Urinary bladder (tissue), 4 donors: ENCODE results near the gene ACO2. TPM values are rescaled to one million over a fixed set of nuclear protein-coding genes. Genes with fewer than 3 reads are reported as not detected.

ENCODE experiments used
- DNase-seq: peaks from one replicate; pipeline ENCODE4 v3.0.0-alpha.2; 2015; ENCODE audit errors: extremely low spot score
- H3K27ac ChIP-seq: one replicate; pipeline ENCODE4 v1.5.1; 2013; ENCODE audit warnings: low read depth, mild to moderate bottlenecking, moderate library complexity
- H3K36me3 ChIP-seq: one replicate; pipeline ENCODE4 v1.6.1; 2013; ENCODE audit warnings: mild to moderate bottlenecking, moderate library complexity; ENCODE audit not compliant: insufficient read depth
- H3K4me1 ChIP-seq: one replicate; pipeline ENCODE4 v1.6.1; 2013; ENCODE audit warnings: mild to moderate bottlenecking, moderate library complexity; ENCODE audit not compliant: insufficient read depth
- H3K4me3 ChIP-seq: one replicate; pipeline ENCODE4 v1.5.1; 2013; ENCODE audit warnings: low read depth, low read length
- WGBS: extraction: QIAGEN DNeasy Blood & Tissue Kit; methylation state at CpG from one replicate; pipeline ENCODE4 v1.1.7; 2013; 5-methylcytosine and 5-hydroxymethylcytosine counted together
- polyA plus RNA-seq: library from polyadenylated mRNA; stranded (reverse); fragments of 200-250 nt; gene quantifications from one replicate; pipeline ENCODE4 v1.2.3, GENCODE V29; 2013
- total RNA-seq: library from RNA; depleted of rRNA; stranded (reverse); fragments of >200 nt; gene quantifications from one replicate; pipeline ENCODE4 v1.2.3, GENCODE V29; 2014
- donor health status: healthy with polysubstance abuse.
- donor health status: healthy.

The ACO2 gene
- total and polyA plus RNA-seq, 2 donors = 41.8 to 84.6 TPM

DNA sequence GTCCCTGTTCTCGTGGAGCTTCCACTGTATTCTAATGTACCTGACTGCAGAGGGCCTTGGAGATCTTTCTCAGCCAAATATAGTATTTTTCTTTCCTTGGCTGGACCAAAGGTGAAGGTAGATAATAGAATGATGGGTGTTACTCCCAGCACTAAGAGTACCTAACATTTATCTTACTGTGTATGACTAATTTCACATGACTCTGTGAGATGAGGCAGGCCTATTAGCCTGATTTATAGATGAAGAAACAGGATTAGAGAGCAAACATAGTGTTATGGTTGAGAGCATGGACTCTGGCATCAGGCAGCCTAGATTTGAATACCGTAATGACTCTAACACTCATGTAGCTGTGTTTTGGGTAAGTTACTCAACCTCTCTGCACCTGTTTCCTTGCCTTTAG is 2.7 kb downstream of the ACO2 start:
- DNase-seq = no peak
- H3K36me3 ChIP-seq = no peaks in the 10 kb centered on the region
- H3K4me1 ChIP-seq = peaks cover 3% of the 10 kb centered on the region
- 85% methylated on average over 2 of the region's 2 CpGs for WGBS
- no peak overlapping the region for H3K27ac ChIP-seq
- no peak overlapping the region for H3K4me3 ChIP-seq

DNA sequence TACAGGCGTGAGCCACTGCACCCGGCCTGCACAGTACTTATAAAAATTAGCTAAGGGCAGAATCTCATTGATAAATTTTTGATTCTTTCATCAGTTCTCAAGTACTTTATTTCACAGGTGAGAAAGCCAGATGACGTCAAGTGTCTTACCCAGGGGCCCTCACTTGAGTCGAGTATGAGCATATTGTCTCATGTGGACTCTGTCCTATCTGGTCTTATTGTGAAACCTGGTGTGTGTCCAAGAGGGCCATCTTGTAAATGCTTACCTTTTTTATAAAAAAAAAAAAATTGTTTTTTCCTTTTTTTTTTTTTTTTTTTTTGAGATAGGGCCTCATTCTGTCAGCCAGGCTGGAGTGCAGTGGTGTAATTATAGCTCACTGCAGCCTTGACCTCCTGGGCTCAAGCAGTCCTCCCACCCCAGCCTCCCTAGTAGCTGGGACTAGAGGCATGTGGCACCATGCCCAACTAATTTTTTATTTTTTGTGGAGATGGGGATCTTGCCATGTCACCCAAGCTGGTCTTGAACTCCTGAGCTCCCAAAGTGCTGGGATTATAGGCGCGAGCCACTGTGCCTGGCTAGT is 6.0 kb downstream of the ACO2 start:
- H3K27ac ChIP-seq = no peak overlapping the region
- WGBS = 95% methylated on average over 6 of the region's 6 CpGs
- no peaks in the 10 kb centered on the region for H3K36me3 ChIP-seq
- H3K4me3 ChIP-seq = no peak overlapping the region
- DNase-seq = no peak
- no peaks in the 10 kb centered on the region for H3K4me1 ChIP-seq

DNA sequence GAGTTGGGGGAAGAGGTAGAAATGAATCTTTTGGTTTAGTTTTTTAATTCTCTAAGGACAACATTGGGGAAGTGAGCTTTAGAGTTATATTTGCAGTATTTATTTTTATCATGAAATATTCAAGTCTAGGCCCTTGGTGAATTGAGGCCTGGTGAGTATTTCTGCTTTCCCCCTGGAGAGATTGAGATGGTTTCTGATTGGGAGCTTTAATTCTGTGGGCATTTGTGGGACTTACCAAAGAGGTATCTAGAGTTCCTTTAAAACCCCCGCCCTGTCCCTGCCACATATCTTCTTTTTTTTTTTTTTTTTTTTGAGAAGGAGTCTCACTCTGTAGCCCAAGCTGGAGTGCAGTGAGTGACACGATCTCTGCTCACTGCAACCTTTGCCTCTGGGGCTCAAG is 9.6 kb downstream of the ACO2 start:
- DNase-seq = no peak
- WGBS = 92% methylated on average over 2 of the region's 2 CpGs
- H3K27ac ChIP-seq = no peak overlapping the region
- H3K36me3 ChIP-seq = no peaks in the 10 kb centered on the region
- H3K4me1 ChIP-seq = no peaks in the 10 kb centered on the region
- H3K4me3 ChIP-seq = no peak overlapping the region

DNA sequence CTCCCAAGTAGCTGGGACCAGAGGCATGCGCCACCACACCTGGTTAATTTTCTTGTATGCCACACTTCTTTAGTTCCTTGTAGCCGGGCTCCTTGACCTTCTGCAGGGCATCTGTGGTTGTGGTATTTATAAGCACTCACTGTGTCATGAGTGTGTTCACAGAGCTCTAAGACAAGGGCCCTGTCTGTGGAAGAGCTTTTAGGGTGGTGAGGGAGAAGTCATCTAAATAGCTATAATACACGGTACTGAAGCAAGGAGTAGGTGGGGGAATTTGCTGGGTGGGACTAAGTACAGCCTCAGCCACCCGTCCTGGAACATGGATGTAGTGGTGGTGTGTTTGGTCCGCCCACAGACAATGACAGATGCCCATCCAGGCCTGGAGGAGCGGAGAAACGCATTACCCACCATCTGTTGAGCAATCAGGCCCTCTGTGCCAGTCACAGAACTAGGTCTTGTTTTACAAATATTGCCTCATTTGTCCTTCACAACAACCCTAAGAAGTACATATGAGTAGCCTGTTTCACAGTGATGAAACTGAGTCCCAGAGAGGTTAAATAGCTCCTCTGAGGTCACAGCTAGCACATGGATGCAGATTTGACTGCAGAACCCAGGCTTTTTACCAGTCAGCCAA is 10.1 kb downstream of the ACO2 start:
- Histone ChIP-seq H3K27ac (no peak overlapping the region), H3K4me3 (no peak overlapping the region), H3K4me1 (no peaks in the 10 kb centered on the region), H3K36me3 (no peaks in the 10 kb centered on the region)
- DNase-seq = no peak
- 86% methylated on average over 7 of the region's 7 CpGs for WGBS

DNA sequence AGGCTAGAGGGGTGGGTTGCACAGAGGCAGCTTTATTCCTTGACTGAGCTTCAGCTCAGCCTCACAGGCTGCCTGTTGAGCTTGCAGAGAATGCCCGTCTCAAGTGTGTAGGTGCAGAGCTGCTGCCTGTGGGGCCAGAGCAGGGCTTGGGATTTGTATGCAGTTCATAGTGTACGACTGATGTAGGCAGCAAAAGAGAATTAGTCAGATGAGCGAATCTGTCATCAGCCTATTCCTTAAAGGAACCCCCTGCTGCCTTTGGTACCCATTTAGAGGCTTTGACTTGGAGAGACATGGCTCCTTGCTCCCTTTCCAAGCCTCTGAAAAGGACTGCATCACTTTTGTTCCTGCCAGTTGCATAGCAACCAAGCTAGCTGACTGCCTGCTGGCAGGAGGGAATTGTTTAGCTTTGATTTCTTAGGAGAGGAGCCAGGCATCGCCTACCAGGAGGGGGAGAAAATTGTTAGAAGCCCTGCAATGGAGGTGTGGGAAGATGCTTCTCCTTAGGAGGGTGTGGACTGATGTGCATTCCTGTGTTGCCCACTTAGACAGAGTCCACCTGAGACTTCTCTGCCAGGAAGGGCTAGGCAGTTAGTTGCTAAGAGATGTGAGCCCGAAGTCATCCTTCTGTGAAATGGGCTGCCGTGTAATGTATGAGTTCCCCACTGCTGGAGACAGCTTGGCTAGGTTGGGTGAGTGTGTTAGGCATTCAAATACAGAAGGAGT is 10.9 kb downstream of the ACO2 start:
- no peaks in the 10 kb centered on the region for H3K4me1 ChIP-seq
- DNase-seq = no peak
- no peaks in the 10 kb centered on the region for H3K36me3 ChIP-seq
- WGBS = 69% methylated on average over 6 of the region's 6 CpGs
- no peak overlapping the region for H3K4me3 ChIP-seq
- H3K27ac ChIP-seq = no peak overlapping the region

DNA sequence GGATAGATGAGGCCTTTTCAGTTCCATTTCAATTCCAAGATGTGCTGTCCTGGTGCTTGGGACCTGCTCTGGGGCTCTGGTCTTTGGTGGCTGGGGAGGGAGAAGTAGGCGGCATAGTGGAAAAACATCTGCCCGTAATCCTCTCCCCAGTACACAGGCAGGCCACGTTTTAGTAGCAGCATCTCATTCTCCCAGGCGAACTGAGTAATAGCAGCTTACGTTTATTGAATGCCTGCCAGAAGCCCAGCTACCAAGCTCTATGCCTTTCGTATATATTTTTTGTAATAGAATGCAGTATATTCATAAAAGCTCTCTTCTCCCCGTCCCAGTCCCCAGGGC is 11.4 kb downstream of the ACO2 start:
- WGBS = 42% methylated on average over 7 of the region's 7 CpGs
- Histone ChIP-seq H3K36me3 (no peaks in the 10 kb centered on the region), H3K4me3 (no peak overlapping the region), H3K27ac (no peak overlapping the region), H3K4me1 (no peaks in the 10 kb centered on the region)
- no peak for DNase-seq

DNA sequence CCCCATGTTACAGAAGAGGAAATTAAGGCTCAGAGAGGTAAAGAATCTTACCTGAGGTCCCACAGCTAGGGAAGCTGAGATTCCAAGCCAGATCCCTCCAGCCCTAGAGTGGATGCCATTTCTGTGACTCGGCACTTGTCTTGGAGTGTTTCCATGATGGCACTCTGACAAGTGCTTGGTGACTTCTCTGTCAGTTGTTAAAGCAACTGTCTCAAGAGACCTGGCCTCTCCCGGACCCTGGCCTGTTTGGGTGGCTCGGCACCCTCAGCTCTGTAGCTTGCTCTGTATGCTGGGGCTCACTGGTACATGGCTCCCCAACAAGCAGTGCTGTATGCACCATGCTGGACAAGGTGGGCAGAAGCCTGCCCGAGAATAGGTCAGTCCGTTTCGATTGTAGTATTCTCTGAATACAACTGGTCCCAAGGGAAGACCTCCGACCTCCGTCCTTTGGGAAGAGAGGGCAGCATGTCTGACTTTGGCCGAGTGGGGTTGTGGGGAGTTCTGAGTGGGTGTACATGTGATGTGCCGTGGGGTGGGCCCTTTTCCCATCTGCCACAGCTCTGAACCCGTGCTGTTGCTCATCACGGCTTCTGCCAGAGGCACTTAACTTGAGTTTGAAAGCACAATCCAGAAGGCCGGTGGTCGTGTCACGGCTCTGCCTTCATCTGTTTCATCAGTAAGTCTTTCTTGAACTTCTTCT is 12.4 kb downstream of the ACO2 start:
- H3K36me3 ChIP-seq = no peaks in the 10 kb centered on the region
- no peak overlapping the region for H3K4me3 ChIP-seq
- no peaks in the 10 kb centered on the region for H3K4me1 ChIP-seq
- WGBS = 81% methylated on average over 15 of the region's 15 CpGs
- H3K27ac ChIP-seq = no peak overlapping the region
- no peak for DNase-seq

DNA sequence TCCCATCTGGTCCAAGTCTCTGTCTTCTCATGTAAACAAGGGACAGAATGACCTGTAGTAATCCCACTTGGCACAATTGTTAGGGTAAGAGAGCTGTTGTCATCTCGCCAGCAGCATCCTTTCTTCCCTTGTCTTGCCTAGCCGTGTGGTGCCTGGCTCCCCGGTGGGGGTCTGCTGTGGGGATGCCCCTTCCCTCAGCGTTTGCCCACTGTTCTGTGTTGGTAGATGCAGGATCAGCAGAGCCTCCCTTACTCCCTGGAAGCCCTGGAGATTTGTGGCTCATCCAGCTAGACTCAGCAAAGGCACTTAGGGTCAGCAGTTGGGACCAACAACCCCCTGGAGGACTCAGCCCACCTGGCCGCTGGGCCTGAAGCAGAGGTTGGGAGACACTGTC is 13.0 kb downstream of the ACO2 start:
- Histone ChIP-seq H3K36me3 (no peaks in the 10 kb centered on the region), H3K4me3 (no peak overlapping the region), H3K27ac (no peak overlapping the region), H3K4me1 (no peaks in the 10 kb centered on the region)
- DNase-seq = no peak
- WGBS = 73% methylated on average over 5 of the region's 5 CpGs

DNA sequence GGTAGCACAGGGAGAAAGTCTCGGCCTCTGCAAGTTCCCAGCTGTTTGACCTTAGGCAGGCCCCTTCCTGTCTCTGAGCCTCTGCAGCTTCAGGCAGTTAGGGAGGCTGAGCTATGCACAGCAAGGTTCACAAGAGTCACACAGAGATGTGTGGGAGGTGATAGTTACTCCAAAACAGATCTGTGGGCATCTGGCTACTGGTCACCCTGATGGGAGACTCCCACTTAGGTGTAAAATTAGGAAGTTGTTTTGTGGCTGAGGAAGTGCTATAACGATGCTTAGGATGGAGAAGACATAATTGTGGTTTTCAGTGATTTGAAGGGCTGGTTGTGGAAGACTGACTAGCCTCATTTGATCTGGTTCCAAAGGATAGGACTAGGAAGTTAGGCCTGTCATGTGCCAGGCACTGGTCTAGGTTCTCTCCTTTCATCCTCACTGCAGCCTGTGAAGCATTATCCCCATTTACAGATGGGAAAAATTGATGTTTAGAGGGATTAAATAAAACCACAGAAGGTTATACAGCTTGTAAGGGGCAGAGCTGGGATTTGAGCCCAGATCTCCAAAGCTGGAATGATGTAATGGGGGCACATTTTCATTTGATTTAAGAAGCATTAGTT is 13.5 kb downstream of the ACO2 start:
- H3K4me3 ChIP-seq = no peak overlapping the region
- H3K4me1 ChIP-seq = no peaks in the 10 kb centered on the region
- WGBS = 54% methylated on average over 2 of the region's 2 CpGs
- H3K36me3 ChIP-seq = no peaks in the 10 kb centered on the region
- H3K27ac ChIP-seq = no peak overlapping the region
- no peak for DNase-seq

DNA sequence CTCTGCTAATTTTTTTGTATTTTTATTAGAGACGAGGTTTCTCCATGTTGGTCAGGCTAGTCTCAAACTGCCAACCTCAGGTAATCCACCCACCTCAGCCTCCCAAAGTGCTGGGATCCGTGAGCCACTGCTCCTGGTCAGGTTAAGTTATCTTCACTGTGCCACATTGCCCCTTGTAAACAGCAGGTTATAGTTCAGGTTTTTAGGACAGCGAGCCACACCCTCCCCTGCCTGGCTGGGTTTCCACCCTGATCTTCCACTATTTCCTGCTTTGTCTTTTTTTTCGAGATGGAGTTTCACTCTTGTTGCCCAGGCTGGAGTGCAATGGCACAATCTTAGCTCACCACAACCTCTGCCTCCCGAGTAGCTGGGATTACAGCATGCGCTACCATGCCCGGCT is 16.1 kb downstream of the ACO2 start:
- H3K27ac ChIP-seq = no peak overlapping the region
- 80% methylated on average over 7 of the region's 7 CpGs for WGBS
- no peak for DNase-seq
- H3K4me3 ChIP-seq = no peak overlapping the region
- peaks cover 3% of the 10 kb centered on the region for H3K4me1 ChIP-seq
- no peaks in the 10 kb centered on the region for H3K36me3 ChIP-seq

DNA sequence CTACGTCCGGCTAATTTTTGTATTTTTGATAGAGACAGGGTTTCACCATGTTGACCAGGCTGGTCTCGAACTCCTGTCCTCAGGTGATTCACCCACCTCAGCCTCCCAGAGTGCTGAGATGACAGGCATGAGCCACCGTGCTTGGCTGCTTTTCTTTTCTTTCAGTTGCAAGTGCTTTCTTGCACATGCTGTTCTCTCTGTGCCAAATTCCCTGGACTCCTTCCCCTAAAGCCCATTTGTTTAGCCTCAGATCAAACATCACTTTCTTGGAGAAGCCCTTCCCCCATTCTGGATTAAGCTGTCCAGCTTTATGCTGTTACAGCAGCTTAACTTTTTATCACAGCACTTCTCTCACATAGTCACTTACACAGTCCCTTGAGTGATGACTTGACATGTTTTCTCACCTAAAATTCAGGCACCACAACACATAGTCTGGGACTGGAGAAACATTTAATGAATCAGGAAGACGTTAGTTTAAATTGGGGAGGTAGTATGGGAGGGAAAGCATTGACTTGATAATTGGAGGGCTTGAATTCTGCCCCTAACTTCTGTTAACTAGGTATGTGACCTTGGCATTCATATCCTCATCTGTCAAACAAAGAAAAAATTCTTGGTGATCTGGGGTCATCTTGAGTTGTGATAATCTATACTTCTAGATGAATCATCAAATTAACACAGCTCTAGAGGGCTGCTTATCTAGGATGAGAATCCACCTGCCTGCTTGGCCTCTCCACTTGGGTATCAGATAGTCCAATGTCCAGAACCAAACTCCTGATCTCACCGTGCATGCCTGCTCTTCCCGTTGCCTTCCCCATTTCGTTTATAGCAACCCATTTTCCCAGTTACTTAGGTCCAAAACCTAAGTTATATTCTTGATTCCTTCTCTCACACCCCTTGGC is 18.4 kb downstream of the ACO2 start:
- Histone ChIP-seq H3K36me3 (no peaks in the 10 kb centered on the region), H3K4me3 (no peak overlapping the region), H3K27ac (no peak overlapping the region), H3K4me1 (peaks cover 3% of the 10 kb centered on the region)
- no peak for DNase-seq
- WGBS = 64% methylated on average over 8 of the region's 8 CpGs

DNA sequence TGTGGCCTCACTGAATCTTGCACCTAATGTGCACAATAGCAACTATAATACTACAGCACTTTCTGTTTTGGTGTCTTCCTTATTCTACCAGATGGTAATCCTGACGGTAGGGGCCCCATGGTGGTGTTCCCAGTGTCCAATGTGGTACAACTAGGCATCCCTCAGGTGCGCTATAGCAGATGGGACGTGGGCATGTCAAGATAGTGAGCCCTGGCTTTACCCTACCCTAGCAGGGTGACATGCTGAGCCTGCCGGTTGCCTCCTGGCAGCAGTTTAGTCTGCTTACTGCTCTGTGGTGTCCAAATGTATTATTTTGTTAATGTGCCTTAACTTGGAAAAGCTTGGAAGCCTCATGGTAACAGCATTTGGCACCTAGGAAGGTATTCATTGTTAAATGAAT is 19.2 kb downstream of the ACO2 start:
- Histone ChIP-seq H3K27ac (no peak overlapping the region), H3K4me1 (peaks cover 3% of the 10 kb centered on the region), H3K4me3 (no peak overlapping the region), H3K36me3 (no peaks in the 10 kb centered on the region)
- no peak for DNase-seq
- WGBS = 86% methylated on average over 4 of the region's 4 CpGs
